HG03108 (cell line): ENCODE measurements around the gene LTBP2.
"Not testable (repeated sequence)": the region's sequence is repeated elsewhere in the genome, so short reads cannot be mapped to it uniquely, and the experiment has no call there.

Experiments
- ATAC-seq: cut with Tn5 transposase; IDR thresholded peaks from one replicate; pipeline ENCODE4 v1.9.1; 2021; ENCODE audit warnings: moderate library complexity; ENCODE audit not compliant: unreplicated experiment

The LTBP2 gene

DNA sequence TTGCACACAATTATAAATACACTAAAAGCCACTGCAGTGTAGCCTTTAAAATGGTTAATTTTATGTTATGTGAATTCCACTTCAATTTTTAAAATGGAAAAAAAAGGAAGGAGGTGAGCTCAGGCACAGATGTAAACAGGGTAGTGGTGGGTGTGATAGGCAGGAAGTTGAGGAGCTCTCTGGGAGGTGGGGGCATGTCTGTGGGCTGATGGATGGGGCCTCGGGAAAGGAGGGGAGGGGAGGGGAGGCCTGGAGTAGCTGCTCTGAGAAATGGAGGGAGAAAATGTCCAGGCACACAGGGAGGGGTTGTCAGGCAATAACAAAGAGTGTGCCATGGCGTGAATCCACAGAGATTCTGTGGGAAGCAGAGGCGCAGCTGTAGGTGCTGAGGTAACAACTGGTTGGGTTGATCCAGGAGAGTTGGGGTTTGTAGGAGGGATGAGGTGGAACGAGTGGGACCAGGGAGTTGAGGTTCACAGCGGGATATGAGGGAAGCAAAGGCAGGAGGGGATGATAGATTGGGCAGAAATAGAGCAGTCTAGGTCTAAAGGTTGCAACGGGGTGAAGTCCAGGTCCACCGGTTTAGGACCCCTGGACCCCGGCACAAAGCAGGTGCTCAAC lies 57.2 kb downstream of the LTBP2 start:
- ATAC-seq, result no peak

DNA sequence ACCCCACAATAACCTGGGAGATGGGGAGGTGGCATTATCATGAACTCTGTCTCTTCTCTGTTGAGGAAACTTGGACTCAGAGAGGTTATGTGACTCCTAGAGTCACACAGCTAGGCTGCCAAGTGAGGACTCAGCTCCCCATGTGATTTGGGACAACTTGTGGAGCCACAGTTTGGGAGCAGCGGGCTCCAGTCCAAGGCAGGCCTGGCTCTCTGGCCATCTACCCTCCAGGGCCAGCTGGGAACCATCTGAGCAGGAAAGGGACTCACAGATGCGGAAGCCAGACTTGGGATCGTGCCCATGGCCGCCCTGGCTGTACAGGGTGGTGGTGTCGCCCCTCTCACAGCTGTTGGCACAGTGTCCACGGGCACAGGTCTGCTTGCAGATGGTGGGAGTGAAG lies 59.4 kb downstream of the LTBP2 start:
- no peak for ATAC-seq

DNA sequence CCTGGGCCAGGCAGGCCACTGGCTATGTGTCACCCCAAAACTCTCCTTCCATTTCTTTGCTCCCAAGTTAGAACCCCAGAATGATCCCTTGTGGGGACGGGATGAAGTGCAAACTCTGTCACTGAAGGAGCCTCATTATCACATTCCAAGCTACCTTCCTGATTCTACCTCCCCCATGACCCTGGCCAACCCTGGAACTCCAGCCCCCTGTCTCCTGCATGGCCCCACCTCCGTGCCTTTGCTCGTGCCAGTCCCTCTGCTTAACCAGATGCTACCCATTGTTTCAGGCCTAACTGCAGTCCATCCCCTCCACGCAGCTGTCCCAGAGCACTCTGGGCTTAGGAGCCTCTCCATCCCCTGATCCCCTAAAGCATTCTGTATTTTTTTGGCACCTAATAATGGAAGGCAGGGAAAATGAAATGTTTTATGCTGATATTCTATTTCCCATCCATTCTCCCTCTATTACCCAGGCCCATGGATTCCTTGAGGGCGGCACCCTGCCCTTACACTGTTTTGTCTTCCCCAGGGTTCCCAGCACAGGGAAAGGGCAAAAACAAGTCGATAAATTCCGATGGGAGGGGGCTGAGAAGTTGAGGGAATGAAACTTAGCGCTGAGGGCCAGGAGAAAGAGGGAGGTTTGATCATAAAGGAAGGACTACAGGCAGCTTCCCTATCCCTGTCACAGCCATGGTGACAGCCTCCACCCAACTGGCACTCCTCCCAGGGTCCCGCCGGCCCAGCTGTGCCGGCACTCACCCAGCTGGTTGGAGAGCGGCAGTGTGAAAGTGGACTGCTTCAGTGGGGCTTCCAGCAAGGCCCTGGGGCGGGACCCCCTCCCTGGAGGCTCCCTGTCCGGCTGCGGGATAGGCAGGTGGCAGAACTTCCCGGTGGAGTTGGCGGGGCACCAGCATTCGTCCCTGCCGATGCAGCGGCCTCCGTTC lies 60.3 kb downstream of the LTBP2 start:
- ATAC-seq, result no peak

DNA sequence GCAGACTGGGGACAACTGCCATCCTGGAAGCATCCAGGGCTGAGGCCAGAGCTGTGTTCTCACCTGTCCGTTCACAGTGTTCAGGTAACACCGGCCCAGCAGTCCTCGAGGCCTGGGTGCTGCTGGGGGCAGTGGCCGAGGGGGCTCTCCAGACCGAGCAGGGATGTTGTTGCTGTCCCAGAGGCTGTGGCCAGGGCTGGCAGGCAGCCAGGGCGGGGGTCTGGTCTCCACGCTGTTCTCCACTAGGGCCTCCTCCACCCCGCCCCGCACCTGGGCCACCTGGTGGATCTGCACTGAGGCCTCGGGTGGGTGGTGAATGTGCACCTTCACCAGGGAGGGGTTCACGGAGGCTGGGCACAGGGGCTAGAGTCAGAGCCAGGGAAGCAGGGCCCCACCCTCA lies 61.0 kb downstream of the LTBP2 start:
- no peak for ATAC-seq

DNA sequence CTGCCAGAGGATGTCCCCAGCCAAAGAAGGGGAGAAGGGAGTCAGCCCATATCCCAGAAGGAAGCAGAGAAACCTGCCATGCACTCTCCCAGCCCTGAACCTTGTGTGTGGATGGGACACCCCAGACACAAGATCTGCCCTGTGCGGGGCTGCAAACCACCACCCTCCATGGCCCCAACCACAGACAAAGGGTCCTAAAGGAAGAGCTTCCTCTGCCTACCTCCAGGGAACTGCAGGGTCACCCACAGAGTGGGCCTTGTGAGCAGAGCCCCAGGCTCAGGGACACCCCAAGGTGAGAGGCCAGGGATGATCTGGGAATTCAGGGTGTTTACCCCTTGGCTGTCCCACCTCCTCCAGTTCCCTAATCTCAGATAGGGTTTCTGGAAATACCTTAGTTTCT lies 62.0 kb downstream of the LTBP2 start:
- no peak for ATAC-seq

DNA sequence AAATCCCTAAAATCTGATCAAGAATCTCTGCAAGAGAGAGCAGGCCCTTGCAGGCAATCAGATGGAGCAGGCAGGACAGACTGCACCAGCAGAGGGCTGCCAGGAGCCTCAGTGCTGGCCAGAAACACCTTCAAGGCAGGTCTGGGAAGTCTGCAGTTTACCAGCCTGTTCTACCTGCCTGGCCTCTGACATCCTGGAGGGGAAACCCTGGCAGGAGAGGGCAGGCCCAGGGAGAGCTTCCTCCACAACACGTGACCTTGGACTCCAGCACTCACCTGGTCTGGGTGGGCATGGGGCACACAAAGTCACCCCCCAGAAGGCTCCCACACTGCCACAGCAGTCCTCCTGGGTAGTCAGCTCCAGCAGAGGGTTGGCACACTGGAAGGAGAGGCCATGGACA lies 62.4 kb downstream of the LTBP2 start:
- no peak for ATAC-seq

DNA sequence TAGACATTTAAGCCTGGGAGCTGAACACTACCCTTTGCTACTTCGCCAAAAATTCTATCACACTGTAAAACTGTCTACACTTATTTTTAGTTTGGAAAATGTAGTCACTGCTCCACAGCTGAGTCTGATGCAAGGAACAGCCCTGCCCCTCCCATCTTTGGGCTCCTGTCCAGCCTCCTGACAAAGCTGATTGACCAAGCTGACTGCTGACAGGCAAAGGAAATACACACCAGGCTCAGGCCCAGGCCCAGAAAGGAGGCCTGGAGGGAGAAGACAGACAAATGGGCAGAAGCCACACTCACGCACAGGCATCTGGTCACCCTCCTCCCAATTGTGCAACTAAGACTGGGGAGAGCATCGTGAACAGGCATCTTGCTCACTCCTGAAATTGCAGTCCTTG lies 63.2 kb downstream of the LTBP2 start:
- ATAC-seq, result no peak

DNA sequence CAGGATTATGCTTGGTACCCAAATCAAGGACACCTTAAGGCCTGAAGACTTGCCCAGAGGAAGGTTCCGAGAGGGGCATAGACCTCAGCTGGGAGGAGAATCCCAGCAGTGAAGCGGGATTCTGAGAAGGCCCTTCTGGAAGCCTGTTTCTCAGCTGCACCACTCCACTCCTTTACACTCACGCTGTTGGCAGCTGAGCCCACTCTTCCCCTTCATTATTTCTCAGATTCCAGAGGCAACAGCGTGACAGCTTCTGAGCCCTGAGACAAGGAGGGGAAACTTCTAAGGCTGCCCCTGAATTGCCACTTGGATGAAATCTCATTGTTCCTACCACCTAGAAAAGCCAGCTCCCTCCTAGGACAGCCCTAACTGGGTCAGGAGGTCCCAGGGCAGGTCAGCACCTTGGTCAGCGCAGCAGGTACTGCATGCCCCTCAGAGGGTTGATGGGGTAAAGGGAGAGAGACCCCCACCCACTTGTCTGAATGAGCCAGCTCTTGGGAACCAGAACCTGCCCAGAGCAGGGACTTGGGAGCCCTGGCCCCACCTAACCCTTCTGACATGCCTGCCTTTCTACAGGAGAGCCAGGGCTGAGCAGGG lies 64.6 kb downstream of the LTBP2 start:
- ATAC-seq, result no peak

DNA sequence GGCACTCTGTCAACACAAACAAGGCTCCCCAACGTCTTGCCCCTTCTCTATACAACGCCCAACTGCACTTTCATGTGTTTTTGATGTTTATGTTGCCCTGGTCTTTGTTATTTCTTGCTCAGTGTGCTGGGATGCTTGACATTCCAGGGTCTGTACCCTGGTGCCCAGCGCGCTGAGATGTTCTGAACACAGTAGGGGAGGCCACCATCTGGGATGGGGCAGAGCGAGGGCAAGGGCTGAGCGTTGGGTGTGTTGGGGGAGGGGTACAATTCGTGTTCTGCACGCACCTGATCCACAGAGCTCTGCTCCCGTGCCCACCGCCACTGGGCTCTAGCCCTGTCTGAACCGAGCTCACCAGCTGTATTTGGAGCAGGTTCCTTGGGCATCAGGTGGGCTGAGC lies 65.6 kb downstream of the LTBP2 start:
- no peak for ATAC-seq

DNA sequence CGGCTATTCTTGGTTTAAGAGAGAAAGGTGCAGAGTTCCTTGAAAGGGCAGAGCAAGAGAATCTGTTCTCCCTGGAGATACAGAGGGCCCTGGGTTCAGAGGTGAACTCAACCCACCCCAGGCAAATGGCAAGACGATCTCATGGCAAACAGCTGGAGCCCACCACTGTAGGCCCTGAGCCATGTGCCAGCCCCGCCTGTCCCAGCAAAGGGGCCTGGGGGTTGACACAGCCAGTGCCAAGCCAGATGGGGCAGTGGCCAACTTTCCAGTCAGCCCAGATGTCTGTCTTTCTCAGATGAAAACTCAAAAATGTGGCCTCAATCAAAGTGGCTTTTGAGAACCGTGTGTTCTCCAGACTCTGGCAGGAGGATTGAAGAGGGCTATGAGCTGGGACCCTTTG lies 66.7 kb downstream of the LTBP2 start:
- no peak for ATAC-seq

DNA sequence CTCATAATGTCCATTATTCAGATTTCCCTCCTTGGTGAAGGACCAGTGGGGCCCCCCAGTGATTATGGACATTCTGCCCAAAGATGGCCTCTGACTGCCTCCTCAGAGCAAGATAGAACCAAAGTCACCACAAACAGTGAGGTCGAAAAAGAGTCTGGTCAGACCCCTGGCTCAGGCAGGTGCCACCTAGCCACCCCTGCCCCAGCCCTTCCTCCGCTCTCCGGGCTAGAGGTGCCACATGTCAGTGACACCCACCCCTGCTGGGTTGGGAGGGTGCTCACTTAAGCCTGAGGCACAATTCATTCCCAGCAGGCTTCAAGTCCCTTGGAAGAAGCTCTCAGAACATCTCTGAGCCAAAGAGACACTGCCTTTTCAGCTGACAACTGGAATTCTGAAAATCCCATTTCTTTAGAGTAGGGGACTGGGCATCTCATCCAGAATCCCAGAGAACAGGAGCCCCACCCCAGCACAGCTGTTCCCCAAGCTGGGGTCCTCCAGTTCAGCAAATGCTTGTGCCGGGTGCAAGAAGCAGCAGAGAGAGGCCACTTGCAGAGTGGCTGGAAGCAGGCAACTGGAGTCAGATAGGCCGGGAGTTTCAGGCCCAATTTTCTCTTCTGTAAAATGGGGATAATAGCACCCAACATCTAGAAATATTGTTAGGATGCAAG lies 68.1 kb downstream of the LTBP2 start:
- ATAC-seq, result no peak

DNA sequence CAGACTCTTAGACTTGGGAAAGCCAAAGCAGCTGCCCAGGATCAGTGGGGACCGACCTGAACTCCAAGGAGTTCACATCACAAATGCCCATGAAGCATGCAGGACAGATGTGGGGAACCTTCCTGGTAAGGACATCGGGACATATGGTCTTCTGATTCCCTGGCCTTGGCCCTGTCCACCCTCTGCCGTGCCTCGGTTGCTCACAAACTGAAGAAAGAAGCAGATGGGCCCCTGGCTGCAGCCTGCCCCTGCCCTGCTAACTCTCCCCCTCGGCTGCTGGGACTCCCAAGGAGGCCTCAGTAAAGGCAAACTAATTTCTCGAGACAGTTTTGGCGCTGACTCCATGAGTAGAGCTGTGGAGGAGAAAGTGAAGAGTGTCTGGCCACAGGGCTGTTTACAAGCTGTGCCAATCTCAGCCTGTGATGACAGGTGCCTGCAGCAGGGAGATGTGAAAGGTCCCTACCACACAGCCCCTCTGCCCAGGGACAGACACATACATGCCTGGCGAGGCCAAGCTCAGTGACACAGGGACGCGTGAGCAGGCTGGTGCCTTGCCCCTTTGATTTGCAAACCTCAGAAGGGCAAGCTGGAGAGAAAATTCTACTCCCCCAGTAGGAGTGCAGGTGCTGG lies 69.9 kb downstream of the LTBP2 start:
- no peak for ATAC-seq

DNA sequence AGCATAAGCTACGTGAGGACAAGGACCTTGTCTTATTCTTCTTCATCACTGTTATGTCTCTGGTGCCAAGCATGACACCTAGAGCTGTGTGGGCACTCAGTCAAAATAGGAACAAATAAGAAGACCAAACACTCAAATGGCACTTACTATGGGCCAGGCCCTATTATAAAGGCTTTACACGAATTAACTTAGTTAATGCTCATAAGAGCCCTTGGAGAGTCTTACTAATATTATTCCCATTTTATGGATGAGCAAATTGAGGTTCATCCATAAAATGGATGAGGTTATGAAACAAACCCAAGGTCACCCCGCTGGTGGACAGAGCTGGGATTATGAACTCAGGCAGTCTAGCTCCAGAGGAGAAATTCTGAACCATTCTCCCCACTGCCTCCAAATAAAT lies 70.8 kb downstream of the LTBP2 start:
- ATAC-seq, result no peak

DNA sequence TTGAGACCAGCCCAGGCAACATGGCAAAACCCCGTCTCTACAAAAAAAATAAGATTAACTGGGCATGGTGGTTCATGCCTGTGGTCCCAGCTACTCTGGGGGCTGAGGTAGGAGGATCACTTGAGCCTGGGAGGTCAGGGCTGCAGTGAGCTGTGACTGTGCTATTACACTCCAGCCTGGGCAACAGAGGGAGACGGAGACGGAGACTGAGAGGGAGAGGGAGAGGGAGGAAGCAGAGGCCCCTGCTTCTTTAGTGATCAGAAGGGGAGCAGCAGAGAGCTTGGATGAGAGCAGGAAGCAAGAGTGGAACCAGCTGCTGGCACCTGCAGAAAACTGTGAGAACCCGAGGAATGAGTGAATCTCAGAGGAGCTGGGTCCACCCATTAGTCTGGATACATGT lies 72.5 kb downstream of the LTBP2 start:
- ATAC-seq, result no peak

DNA sequence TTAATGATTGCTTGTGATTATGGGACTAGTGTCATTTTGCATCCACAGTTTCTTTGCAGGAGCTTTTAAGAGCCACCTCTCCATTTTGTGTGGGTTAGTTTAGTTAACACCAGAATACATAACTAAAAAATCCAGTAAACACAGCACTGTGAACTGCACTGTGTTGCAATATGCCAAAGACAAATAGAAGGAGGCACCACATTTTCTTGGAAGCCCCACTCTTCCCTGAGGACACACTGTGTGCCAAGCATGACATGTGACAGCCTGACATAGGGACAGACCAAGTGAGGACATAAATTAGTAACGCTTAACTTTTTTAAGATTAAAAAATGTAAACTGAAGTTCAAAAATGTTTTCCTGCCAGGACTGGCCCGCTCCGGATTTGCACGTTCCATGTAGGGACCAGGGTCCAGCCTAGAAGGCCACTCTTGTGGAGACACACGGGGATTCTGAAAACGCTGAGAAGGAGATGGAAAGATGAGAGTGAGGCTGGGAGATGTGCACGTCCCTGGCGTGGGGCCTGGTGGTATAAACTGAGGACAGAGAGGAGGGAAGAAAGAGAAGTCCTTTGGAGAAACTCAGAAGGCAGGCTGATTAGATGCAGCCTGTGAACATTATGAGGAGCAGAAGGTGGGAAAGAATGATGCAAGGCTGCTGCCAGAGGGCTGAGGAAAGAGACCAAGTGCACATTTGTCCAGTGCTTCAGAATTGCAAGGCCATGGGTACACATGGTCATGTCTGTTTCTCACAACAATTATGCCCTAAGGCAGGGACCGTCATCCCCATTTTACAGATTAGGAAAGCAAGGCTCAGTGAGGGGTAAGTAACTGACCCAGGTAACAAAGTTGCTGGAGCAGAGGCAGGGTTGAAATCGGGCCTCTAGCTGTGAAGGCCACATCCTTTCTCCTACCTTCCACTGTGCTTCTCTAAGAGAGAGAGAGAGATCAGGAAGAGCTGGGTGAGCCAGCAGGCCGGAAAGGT lies 73.3 kb downstream of the LTBP2 start:
- no peak for ATAC-seq

DNA sequence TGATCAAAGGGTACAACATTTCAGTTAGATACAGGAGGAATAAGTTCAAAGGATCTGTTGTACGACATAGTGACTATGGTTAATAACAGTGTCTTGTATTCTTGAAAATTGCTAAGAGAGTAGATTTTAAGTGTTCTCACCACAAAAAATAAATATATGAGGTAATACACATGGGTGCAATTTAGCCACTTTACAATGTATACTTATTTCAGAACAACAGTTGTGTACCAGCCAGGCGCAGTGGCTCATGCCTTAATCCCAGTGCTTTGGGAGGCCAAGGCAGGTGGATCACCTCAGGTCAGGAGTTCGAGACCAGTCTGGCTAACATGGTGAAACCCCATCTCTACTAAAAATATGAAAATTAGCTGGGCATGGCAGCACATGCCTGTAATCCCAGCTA lies 75.7 kb downstream of the LTBP2 start:
- not testable (repeated sequence) for ATAC-seq

DNA sequence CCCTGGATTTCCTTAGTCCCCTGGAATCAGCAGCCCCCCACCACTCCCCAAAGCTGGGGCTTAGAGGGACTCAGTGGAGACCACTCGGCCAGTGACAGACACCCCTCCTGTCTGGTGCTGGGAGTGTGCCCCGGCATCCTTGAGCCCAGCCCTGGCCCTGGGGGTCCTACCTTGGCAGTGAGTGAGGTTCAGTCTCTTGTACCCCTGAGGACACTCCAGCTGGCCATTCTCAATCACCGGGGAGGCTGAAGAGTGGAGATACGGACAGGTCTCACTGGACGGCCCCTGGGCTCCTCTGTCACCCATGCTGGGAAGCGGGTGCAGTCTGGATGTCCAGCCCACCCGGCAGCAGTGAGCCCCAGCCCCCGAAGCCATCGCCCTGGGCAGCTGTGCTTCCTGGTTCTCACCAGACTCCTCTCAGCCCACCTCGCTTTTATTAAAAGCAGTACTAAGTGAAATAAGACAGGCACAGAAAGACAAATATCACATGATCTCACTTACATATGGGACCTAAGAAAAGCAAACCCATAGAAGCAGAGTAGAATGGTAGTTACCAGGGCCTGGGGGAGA lies 76.2 kb downstream of the LTBP2 start:
- ATAC-seq, result no peak

DNA sequence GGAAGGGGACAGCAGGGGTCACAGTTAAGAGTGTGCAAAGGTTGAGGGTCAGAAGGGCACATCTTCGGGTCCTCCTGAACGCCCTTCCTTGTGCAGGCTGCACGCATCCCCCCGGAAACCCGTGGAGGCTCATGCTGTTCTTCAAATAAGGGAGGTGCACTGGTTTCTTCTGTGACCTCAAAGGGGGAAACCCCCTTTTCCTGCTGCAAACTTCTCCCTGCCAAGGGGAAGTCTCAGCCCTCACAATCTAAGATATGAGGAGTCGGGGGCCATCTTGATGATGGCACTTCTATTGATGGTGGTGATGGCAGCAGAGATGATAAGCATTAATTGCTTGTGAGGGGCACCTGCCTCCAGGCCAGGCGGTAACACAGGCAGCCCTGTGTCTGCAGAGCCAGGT lies 78.5 kb downstream of the LTBP2 start:
- no peak for ATAC-seq

DNA sequence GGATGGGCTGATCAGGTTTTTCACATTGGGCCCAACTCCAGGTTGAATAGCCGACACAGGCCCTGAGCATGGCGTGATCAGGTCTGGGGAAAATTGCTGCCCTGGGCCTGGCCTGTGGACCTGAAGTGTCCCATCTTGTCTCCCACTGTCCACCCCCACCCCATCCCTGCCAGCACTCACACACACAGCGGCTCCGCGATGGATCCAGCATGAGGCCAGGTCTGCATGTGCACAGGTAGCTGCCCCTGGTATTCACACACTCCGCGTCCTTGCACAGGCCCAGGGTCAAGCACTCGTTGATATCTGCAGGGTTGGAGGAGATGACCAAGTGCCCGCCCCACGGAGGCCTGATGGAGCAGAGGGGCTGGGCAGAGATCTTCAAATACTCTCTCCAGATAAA lies 79.8 kb downstream of the LTBP2 start:
- ATAC-seq, result no peak

DNA sequence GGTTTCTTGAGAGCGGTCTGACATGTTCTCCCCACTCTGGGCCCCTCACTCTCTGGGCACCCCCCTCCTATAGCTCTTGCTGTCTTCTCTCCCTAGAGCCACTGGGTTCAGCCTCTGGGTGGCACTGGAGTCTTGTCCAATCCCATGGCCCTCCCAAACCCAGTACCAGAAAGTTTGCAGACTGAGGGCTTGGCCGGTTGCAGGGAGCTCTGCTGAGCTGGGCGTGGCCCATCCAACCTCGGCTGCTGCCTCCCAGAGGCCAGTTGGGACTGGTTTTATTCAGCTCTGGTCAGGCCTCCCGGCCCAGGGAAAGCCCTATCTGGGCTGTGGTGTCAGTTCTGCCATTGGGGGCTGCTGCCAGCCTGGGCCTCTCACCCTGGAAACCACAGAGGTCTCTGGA lies 80.6 kb downstream of the LTBP2 start:
- ATAC-seq, result no peak
